Measurements from ENCODE around the gene TRABD2B. TPM values are rescaled to one million over a fixed set of nuclear protein-coding genes. Genes with fewer than 3 reads are reported as not detected.

Gene TRABD2B
- total RNA-seq, 2 donors from 2014 or later: 3.1 to 8.1 TPM

DNA sequence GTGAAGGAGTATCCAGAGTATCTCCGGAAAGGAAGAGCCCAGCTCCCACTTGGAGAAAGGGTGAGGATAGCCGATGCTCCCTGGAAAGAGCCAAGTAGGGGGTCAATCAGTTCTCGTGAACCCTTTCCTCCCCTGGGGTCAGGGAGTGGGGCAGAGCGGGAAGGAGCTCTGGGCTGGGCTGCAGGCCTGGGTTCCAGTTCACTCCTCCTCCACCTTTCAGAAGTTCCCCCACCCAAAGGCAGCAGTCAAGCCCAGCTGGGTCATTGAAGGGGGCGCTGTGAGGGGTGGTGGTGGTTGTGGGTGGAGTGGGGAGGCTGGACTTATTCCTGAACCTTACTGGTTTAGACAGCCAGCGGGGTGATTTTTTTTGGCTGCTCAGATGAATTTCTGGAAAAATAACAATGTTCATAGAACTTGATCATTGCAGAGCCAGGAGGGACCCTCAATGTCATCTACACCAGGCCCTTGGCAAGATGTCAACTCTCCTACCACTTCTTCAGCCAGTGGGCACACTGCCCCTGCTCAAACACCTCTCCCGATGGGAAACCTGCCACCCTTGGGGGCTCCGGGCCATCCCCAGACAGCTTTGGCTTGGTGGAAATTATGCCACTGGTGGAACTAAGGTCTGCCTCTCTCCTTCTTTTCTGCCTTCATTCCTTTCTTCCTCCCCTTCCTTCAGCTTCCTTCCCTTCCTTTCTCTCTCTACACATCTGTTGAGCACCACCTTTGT is 235.8 kb downstream of the TRABD2B start:
- H3K9me3 ChIP-seq: no peaks in the 10 kb centered on the region
- DNase-seq (ENCODE audit: low spot score): no peak
- no peaks in the 10 kb centered on the region for H3K36me3 ChIP-seq
- no peak for TF ChIP-seq CTCF (IDR thresholded peaks at IDR 0.05)
- H3K27me3 ChIP-seq: no peaks in the 10 kb centered on the region
- no peak overlapping the region for H3K4me3 ChIP-seq
- H3K4me1 ChIP-seq: peaks cover 0 to 70% of the 10 kb centered on the region in 2 donors
- no peak overlapping the region for H3K27ac ChIP-seq

DNA sequence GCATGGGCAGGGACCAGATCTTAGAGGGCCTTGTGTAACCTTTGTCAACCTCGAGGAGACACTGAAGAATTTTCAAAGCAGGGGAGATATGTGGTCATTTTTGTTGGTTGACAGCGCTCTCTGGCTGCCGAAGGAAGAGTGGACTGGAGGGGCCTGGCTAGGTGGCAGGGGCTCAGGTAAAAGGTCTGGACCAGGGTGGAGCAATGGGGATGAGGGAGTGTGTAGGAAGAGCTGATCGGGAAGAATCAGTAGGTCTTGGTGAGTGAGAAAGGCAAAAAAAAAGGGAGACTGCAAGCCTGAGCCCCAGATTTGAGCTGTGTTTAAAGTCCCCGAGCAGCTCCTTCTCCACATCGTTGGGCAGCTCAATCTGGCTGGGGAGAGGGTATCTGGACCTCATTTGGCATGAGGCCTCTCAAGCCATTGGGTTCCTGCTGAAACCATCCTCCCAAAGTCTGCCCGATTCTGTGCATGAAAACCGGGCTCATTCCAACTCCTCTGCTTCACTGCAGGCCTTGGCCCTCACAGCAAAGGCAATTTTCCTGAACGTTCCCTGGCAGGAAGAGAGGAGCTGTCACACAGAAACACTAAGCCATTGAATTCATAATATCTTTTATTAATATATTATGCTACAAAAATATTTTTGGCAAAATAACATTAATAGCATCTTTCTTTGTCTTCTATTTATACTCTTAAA is 237.1 kb downstream of the TRABD2B start:
- DNase-seq (ENCODE audit: low spot score): no peak
- Histone ChIP-seq H3K4me3 (no peak overlapping the region), H3K4me1 (peaks cover 0 to 57% of the 10 kb centered on the region in 2 donors), H3K27ac (no peak overlapping the region), H3K9me3 (no peaks in the 10 kb centered on the region), H3K36me3 (no peaks in the 10 kb centered on the region), H3K27me3 (no peaks in the 10 kb centered on the region)
- TF ChIP-seq CTCF (IDR thresholded peaks at IDR 0.05): no peak

GRCh38 chr1:47759251-47759935 is 237.8 kb downstream of the TRABD2B start:
- no peaks in the 10 kb centered on the region for H3K9me3 ChIP-seq
- DNase-seq (ENCODE audit: low spot score): no peak
- peaks cover 0 to 50% of the 10 kb centered on the region in 2 donors for H3K4me1 ChIP-seq
- H3K27ac ChIP-seq: no peak overlapping the region
- H3K27me3 ChIP-seq: no peaks in the 10 kb centered on the region
- no peak overlapping the region for H3K4me3 ChIP-seq
- no peaks in the 10 kb centered on the region for H3K36me3 ChIP-seq
- TF ChIP-seq CTCF (IDR thresholded peaks at IDR 0.05): no peak

DNA sequence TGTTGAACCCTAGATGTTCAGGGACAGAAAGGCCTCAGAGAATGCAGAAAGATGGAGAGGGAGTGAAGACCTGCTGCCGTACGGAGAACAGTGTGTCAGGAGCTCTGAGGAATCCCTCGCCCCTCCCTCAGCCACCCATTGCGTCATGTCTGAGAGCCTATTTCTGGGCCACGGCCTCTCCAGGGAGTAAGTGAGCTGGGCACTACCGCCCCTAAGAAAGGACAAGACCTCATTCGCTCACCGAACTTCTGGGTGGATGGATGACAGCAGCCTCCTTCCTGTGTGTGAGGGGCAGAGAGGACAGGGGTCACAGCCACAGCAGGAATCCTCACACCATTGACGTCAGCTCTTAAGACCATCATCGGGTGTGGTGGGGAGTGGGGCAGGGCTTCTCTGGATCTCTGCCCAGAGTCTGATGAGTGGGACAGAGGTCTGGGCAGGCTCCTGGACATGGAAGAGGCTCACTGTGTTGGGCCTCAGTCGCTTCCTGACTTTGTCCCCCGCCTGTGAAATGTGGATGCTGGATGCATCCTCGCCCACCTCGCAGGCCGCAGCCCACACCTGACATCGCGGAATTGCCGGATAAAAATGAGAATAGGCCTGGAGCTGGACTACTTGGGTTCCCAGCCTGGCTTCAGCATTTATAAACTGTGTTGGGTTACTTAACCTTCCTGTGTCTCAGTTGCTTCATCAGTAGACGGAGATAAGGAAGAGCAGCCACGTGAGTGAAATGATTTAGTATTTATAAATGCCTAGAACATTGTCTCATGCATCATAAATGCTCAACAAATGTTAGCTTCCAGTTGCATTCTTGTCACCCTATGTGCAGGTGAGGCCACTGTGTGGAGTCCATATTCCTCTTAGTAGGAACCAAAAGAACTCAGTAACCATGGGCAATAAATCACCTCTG is 238.6 kb downstream of the TRABD2B start:
- no peak for DNase-seq (ENCODE audit: low spot score)
- peaks cover 0 to 42% of the 10 kb centered on the region in 2 donors for H3K4me1 ChIP-seq
- TF ChIP-seq CTCF (IDR thresholded peaks at IDR 0.05): no peak
- no peak overlapping the region for H3K4me3 ChIP-seq
- no peak overlapping the region for H3K27ac ChIP-seq
- H3K36me3 ChIP-seq: no peaks in the 10 kb centered on the region
- no peaks in the 10 kb centered on the region for H3K9me3 ChIP-seq
- H3K27me3 ChIP-seq: no peaks in the 10 kb centered on the region

- no peaks in the 10 kb centered on the region for H3K36me3 ChIP-seq
- H3K4me3 ChIP-seq: no peak overlapping the region
- H3K27me3 ChIP-seq: no peaks in the 10 kb centered on the region
- no peak for DNase-seq (ENCODE audit: low spot score)
- no peaks in the 10 kb centered on the region for H3K9me3 ChIP-seq
- TF ChIP-seq CTCF (IDR thresholded peaks at IDR 0.05): no peak
- H3K27ac ChIP-seq: no peak overlapping the region
- H3K4me1 ChIP-seq: peaks cover 0 to 34% of the 10 kb centered on the region in 2 donors
Measured at GRCh38 chr1:47757226-47757975, 239.8 kb downstream of the TRABD2B start.
